ENCODE data around the gene KCNA10. TPM values are rescaled to one million over a fixed set of nuclear protein-coding genes. Genes with fewer than 3 reads are reported as not detected.

Gene KCNA10
- total and polyA plus RNA-seq, 2 experiments from 2014 or later, result not detected

DNA sequence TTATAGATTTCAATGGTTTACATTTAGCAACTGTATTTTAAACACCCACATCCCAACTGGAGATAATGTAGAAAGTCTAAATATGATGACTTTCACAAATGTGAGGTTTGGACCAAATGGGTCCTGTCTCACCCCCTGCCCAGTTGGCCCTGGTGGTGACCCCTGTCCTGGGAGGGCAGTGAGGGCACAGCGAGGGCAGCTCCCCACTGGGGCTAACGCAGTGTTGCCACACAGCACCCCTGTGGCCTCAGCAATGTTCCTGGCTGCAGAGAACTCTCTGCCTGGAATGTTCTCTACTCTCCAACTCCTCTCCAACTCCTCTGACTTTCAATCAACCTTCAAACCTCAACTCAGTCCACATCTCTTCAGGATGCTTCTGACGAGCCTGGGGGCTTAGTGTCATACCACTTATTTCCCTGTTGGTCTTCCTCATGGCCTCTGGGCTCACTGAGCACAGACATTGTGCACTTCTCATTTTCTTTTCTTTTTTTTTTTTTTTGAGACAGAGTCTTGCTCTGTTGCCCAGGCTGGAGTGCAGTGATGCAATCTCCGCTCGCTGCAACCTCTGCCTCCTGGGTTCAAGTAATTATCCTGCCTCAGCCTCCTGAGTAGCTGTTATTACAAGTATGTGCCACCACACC is 25.8 kb downstream of the KCNA10 start:
- peaks cover 10% of the 10 kb centered on the region; the same call in 1 of the 2 replicates for H3K4me1 ChIP-seq (ENCODE audit: insufficient read depth)
- no peak for TF ChIP-seq EZH2phosphoT487 (IDR thresholded peaks at IDR 0.05; ENCODE audit: unreplicated experiment)
- TF ChIP-seq POLR2AphosphoS5 (IDR thresholded peaks at IDR 0.05; ENCODE audit: low read depth), result no peak
- TF ChIP-seq, protein P1, sequence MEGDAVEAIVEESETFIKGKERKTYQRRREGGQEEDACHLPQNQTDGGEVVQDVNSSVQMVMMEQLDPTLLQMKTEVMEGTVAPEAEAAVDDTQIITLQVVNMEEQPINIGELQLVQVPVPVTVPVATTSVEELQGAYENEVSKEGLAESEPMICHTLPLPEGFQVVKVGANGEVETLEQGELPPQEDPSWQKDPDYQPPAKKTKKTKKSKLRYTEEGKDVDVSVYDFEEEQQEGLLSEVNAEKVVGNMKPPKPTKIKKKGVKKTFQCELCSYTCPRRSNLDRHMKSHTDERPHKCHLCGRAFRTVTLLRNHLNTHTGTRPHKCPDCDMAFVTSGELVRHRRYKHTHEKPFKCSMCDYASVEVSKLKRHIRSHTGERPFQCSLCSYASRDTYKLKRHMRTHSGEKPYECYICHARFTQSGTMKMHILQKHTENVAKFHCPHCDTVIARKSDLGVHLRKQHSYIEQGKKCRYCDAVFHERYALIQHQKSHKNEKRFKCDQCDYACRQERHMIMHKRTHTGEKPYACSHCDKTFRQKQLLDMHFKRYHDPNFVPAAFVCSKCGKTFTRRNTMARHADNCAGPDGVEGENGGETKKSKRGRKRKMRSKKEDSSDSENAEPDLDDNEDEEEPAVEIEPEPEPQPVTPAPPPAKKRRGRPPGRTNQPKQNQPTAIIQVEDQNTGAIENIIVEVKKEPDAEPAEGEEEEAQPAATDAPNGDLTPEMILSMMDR (conservative IDR thresholded peaks at IDR 0.05; ENCODE audit: low read depth in 2 of 2), result no peak
- TF ChIP-seq, protein P2, sequence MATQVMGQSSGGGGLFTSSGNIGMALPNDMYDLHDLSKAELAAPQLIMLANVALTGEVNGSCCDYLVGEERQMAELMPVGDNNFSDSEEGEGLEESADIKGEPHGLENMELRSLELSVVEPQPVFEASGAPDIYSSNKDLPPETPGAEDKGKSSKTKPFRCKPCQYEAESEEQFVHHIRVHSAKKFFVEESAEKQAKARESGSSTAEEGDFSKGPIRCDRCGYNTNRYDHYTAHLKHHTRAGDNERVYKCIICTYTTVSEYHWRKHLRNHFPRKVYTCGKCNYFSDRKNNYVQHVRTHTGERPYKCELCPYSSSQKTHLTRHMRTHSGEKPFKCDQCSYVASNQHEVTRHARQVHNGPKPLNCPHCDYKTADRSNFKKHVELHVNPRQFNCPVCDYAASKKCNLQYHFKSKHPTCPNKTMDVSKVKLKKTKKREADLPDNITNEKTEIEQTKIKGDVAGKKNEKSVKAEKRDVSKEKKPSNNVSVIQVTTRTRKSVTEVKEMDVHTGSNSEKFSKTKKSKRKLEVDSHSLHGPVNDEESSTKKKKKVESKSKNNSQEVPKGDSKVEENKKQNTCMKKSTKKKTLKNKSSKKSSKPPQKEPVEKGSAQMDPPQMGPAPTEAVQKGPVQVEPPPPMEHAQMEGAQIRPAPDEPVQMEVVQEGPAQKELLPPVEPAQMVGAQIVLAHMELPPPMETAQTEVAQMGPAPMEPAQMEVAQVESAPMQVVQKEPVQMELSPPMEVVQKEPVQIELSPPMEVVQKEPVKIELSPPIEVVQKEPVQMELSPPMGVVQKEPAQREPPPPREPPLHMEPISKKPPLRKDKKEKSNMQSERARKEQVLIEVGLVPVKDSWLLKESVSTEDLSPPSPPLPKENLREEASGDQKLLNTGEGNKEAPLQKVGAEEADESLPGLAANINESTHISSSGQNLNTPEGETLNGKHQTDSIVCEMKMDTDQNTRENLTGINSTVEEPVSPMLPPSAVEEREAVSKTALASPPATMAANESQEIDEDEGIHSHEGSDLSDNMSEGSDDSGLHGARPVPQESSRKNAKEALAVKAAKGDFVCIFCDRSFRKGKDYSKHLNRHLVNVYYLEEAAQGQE (IDR thresholded peaks at IDR 0.05; ENCODE audit: unreplicated experiment), result no peak
- no peak for TF ChIP-seq CREB1 (CRISPR knock-in tag; IDR thresholded peaks at IDR 0.05; ENCODE audit: low read depth)
- no peak for TF ChIP-seq ZNF331 (CRISPR knock-in tag; IDR thresholded peaks at IDR 0.05; ENCODE audit: low read depth)
- no peak for TF ChIP-seq EZH2 (IDR thresholded peaks at IDR 0.05; ENCODE audit: low read depth, unreplicated experiment)
- no peak for TF ChIP-seq ZNF114 (CRISPR knock-in tag; IDR thresholded peaks at IDR 0.05)
- TF ChIP-seq STAT1 (IDR thresholded peaks at IDR 0.05; ENCODE audit: unreplicated experiment), result no peak
- H3K4me3 ChIP-seq, result no peak overlapping the region

DNA sequence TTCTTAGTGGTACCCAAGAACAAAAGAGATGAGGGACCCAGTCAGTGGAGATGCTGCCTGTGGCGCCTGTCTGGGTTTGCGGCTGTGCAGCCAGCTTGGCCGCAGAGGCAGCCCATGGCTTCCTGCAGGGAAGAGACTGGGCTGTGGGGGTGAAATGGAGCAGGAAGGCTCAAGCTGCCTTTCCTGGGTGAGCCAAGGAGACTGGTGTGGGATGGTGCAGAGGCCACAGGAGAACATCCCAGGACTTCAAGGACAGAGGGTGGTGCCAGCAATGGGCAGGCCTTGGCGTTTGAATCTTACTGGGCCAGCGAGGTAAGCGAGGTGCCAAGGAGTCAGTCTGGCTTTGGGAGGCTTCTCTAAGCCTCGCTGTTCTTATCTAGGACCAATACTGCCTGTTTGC is 26.4 kb downstream of the KCNA10 start:
- H3K27me3 ChIP-seq (ENCODE audit: insufficient read depth), result no peaks in the 10 kb centered on the region
- no peaks in the 10 kb centered on the region for H4K20me1 ChIP-seq (replicated peaks; ENCODE audit: insufficient read depth)
- peaks cover 10% of the 10 kb centered on the region; the same call in 1 of the 2 replicates for H3K4me1 ChIP-seq (ENCODE audit: insufficient read depth)
- H3K27ac Mint-ChIP-seq, result no peak overlapping the region
- H3K36me3 ChIP-seq (ENCODE audit: insufficient read depth), result no peaks in the 10 kb centered on the region
- no peak overlapping the region for H3K4me2 ChIP-seq
- no peaks in the 10 kb centered on the region for H3K9me3 Mint-ChIP-seq
- H2AFZ ChIP-seq, result no peak overlapping the region
- no peak for DNase-seq (ENCODE audit: low spot score)
- H3K27ac ChIP-seq (ENCODE audit: low read depth), result no peak overlapping the region
- ATAC-seq, result no peak
- peaks cover 21% of the 10 kb centered on the region for H3K4me1 Mint-ChIP-seq
- H3K9me2 ChIP-seq (ENCODE audit: insufficient read depth), result no peaks in the 10 kb centered on the region
- peaks cover 18% of the 10 kb centered on the region for H3K27me3 Mint-ChIP-seq (ENCODE audit: insufficient read depth, low read depth, poor library complexity)
- H3F3A ChIP-seq (replicated peaks; ENCODE audit: low read depth), result no peaks in the 10 kb centered on the region
- H3K36me3 Mint-ChIP-seq (ENCODE audit: low read depth), result no peaks in the 10 kb centered on the region
- H3K4me3 Mint-ChIP-seq, result no peak overlapping the region
- no peak overlapping the region for H3K4me3 ChIP-seq
- H3K79me2 ChIP-seq (replicated peaks; ENCODE audit: insufficient read depth), result no peaks in the 10 kb centered on the region
- no peak for TF ChIP-seq NANOG (IDR thresholded peaks at IDR 0.05; ENCODE audit: borderline replicate concordance)
- no peak for TF ChIP-seq CREB1 (CRISPR knock-in tag; IDR thresholded peaks at IDR 0.05; ENCODE audit: low read depth)
- no peak for TF ChIP-seq JUNB (IDR thresholded peaks at IDR 0.05; ENCODE audit: unreplicated experiment)
- no peak for TF ChIP-seq ZNF331 (CRISPR knock-in tag; IDR thresholded peaks at IDR 0.05; ENCODE audit: low read depth)
- no peak for TF ChIP-seq ZNF114 (CRISPR knock-in tag; IDR thresholded peaks at IDR 0.05)
- no peak for TF ChIP-seq POLR2AphosphoS5 (IDR thresholded peaks at IDR 0.05; ENCODE audit: low read depth)
- TF ChIP-seq EZH2 (IDR thresholded peaks at IDR 0.05; ENCODE audit: low read depth, unreplicated experiment), result no peak
- TF ChIP-seq, protein P2 (IDR thresholded peaks at IDR 0.05; ENCODE audit: unreplicated experiment), result no peak
- TF ChIP-seq, protein P3, sequence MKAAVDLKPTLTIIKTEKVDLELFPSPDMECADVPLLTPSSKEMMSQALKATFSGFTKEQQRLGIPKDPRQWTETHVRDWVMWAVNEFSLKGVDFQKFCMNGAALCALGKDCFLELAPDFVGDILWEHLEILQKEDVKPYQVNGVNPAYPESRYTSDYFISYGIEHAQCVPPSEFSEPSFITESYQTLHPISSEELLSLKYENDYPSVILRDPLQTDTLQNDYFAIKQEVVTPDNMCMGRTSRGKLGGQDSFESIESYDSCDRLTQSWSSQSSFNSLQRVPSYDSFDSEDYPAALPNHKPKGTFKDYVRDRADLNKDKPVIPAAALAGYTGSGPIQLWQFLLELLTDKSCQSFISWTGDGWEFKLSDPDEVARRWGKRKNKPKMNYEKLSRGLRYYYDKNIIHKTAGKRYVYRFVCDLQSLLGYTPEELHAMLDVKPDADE (IDR thresholded peaks at IDR 0.05), result no peak

More for the DNA sequence above, 25.8 kb downstream of the KCNA10 start:
- H3K9me2 ChIP-seq (ENCODE audit: insufficient read depth), result no peaks in the 10 kb centered on the region
- no peaks in the 10 kb centered on the region for H3K27me3 ChIP-seq (ENCODE audit: insufficient read depth)
- no peaks in the 10 kb centered on the region for H3K36me3 ChIP-seq (ENCODE audit: insufficient read depth)
- H3K4me3 Mint-ChIP-seq, result no peak overlapping the region; the same call in 2 of the 3 replicates
- H3K4me2 ChIP-seq, result no peak overlapping the region
- ATAC-seq (no peak), DNase-seq (ENCODE audit: low spot score) (no peak)
- H3K27me3 Mint-ChIP-seq (ENCODE audit: insufficient read depth, low read depth, poor library complexity), result peaks cover 14% of the 10 kb centered on the region
- H3K27ac ChIP-seq (ENCODE audit: low read depth), result no peak overlapping the region
- H2AFZ ChIP-seq, result no peak overlapping the region
- H3K36me3 Mint-ChIP-seq (ENCODE audit: low read depth), result no peaks in the 10 kb centered on the region
- no peaks in the 10 kb centered on the region for H3F3A ChIP-seq (replicated peaks; ENCODE audit: low read depth)
- peaks cover 20% of the 10 kb centered on the region for H3K4me1 Mint-ChIP-seq
- no peak overlapping the region for H3K27ac Mint-ChIP-seq
- H3K9me3 Mint-ChIP-seq, result no peaks in the 10 kb centered on the region
- H3K79me2 ChIP-seq (replicated peaks; ENCODE audit: insufficient read depth), result no peaks in the 10 kb centered on the region
- H4K20me1 ChIP-seq (replicated peaks; ENCODE audit: insufficient read depth), result no peaks in the 10 kb centered on the region
